GM04503 (cell line): ENCODE data around the gene FAM219A.

Source experiments
- DNase-seq: peaks from one replicate; pipeline ENCODE4 v3.0.0-alpha.2; 2012; ENCODE audit warnings: low read depth

FAM219A gene

GRCh38 chr9:34400686-34401602 lies 57.4 kb downstream of the FAM219A start:
- no peak for DNase-seq

- no peak for DNase-seq
Measured at GRCh38 chr9:34400275-34400674, 58.1 kb downstream of the FAM219A start.

GRCh38 chr9:34399729-34400128 lies 58.6 kb downstream of the FAM219A start:
- DNase-seq = no peak

GRCh38 chr9:34398875-34399274 lies 59.5 kb downstream of the FAM219A start:
- DNase-seq = no peak

GRCh38 chr9:34396276-34397214 lies 61.8 kb downstream of the FAM219A start:
- no peak for DNase-seq

- no peak for DNase-seq
Measured at GRCh38 chr9:34392511-34392910, 65.9 kb downstream of the FAM219A start.

GRCh38 chr9:34387239-34387638 lies 71.1 kb downstream of the FAM219A start:
- no peak for DNase-seq

GRCh38 chr9:34386656-34387055 lies 71.7 kb downstream of the FAM219A start:
- no peak for DNase-seq

- no peak for DNase-seq
Measured at GRCh38 chr9:34385561-34386230, 72.7 kb downstream of the FAM219A start.

- no peak for DNase-seq
Measured at GRCh38 chr9:34384368-34385165, 73.8 kb downstream of the FAM219A start.

- no peak for DNase-seq
Measured at GRCh38 chr9:34383904-34384303, 74.5 kb downstream of the FAM219A start.

- no peak for DNase-seq
Measured at GRCh38 chr9:34382879-34383278, 75.5 kb downstream of the FAM219A start.

- DNase-seq = no peak
Measured at GRCh38 chr9:34382054-34382453, 76.3 kb downstream of the FAM219A start.

GRCh38 chr9:34381323-34381722 lies 77.0 kb downstream of the FAM219A start:
- DNase-seq = no peak

- DNase-seq = no peak
Measured at GRCh38 chr9:34380511-34381315, 77.7 kb downstream of the FAM219A start.

GRCh38 chr9:34380034-34380510 lies 78.3 kb downstream of the FAM219A start:
- no peak for DNase-seq

- DNase-seq = no peak
Measured at GRCh38 chr9:34379334-34380033, 78.9 kb downstream of the FAM219A start.

- DNase-seq = no peak
Measured at GRCh38 chr9:34378376-34379060, 79.9 kb downstream of the FAM219A start.

GRCh38 chr9:34377404-34377746 lies 81.0 kb downstream of the FAM219A start:
- DNase-seq = no peak
